ENCODE results near the gene BTNL3. TPM values are rescaled to one million over a fixed set of nuclear protein-coding genes. Genes with fewer than 3 reads are reported as not detected.

The BTNL3 gene
- total and polyA plus RNA-seq, 4 donors, result not detected

DNA sequence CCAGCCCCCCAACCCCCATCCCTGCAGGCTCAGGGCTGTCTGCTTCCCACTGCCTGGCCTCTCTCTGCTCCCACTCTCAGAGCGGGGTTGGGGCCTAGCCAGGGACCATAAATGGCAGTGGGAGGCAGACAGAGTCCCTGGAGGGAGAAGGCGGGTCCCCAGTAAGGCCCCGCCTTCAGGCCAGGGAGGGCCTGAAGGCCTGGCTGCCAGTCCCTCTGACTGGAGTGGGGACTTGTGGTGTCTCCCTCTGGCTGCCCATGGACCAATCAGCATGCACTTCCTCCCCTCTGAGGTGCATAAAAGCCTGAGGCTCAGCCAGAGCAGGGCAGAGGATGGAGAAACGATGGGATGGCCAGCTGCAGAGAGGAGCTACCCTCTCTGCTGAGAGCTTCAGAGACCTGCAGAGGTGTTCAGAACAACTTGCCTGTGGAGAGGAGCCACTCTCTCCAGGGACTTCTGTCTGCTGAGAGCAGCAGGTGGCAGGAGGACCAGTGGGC lies 48.8 kb downstream of the BTNL3 start:
- WGBS (ENCODE audit: insufficient coverage), result 85% methylated on average over 4 of the region's 4 CpGs
- DNase-seq (ENCODE audit: low read depth in 4 of 6, low spot score in 6 of 6), result no peak
- no peaks in the 10 kb centered on the region for H3K36me3 ChIP-seq (ENCODE audit: control insufficient read depth, insufficient read depth, low read length)
- H3K4me1 ChIP-seq (ENCODE audit: control insufficient read depth, insufficient read depth, low read length), result peaks cover 4% of the 10 kb centered on the region
- H3K27ac ChIP-seq (ENCODE audit: low read depth, low read length), result no peak overlapping the region
- peaks cover 8% of the 10 kb centered on the region for H3K27me3 ChIP-seq (ENCODE audit: control insufficient read depth, insufficient read depth, low read length)
- H3K9me3 ChIP-seq (ENCODE audit: control insufficient read depth, insufficient read depth, low read length), result no peaks in the 10 kb centered on the region
- no peak overlapping the region for H3K4me3 ChIP-seq (ENCODE audit: low read depth, low read length)

DNA sequence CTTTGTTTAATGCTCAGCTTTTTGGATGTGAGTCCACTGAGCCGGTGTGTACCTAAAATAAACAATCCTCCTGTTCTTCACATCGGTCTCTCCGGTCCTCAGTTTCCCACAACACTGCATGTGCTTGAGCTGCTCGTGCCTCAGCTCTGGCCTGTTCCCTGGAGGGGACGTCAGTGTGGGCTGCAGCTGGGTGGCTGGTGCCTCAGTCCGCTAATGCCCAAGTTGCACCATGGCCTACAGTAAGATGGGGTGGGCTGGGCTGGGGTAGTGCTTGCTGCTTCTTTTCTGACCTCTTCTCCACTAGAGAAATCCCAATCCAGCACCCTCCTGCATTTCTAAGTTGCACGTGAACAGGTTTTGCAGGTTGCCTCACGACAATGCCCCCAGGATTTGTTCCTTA lies 50.8 kb downstream of the BTNL3 start:
- no peak overlapping the region for H3K4me3 ChIP-seq (ENCODE audit: low read depth, low read length)
- WGBS (ENCODE audit: insufficient coverage), result 80% methylated on average over 1 of the region's 8 CpGs
- peaks cover 4% of the 10 kb centered on the region for H3K4me1 ChIP-seq (ENCODE audit: control insufficient read depth, insufficient read depth, low read length)
- H3K9me3 ChIP-seq (ENCODE audit: control insufficient read depth, insufficient read depth, low read length), result no peaks in the 10 kb centered on the region
- DNase-seq (ENCODE audit: low read depth in 4 of 6, low spot score in 6 of 6), result no peak
- H3K27ac ChIP-seq (ENCODE audit: low read depth, low read length), result no peak overlapping the region
- peaks cover 8% of the 10 kb centered on the region for H3K27me3 ChIP-seq (ENCODE audit: control insufficient read depth, insufficient read depth, low read length)
- no peaks in the 10 kb centered on the region for H3K36me3 ChIP-seq (ENCODE audit: control insufficient read depth, insufficient read depth, low read length)

- Histone ChIP-seq H3K9me3 (ENCODE audit: control insufficient read depth, insufficient read depth, low read length) (no peaks in the 10 kb centered on the region), H3K27me3 (ENCODE audit: control insufficient read depth, insufficient read depth, low read length) (peaks cover 8% of the 10 kb centered on the region), H3K4me3 (ENCODE audit: low read depth, low read length) (no peak within 1 kb of the TSS), H3K27ac (ENCODE audit: low read depth, low read length) (no peak within 1 kb of the TSS), H3K36me3 (ENCODE audit: control insufficient read depth, insufficient read depth, low read length) (no peaks in the 10 kb centered on the region), H3K4me1 (ENCODE audit: control insufficient read depth, insufficient read depth, low read length) (peaks cover 4% of the 10 kb centered on the region)
- 79% methylated on average over 14 of the region's 17 CpGs for WGBS (ENCODE audit: insufficient coverage)
- DNase-seq (ENCODE audit: low read depth in 4 of 6, low spot score in 6 of 6), result no peak
Observed at GRCh38 chr5:181039931-181040630, 51.4 kb downstream of the BTNL3 start, which contains the start of gene BTNL9. BTNL9 (plus strand) TSS chr5:181040266; CDS start chr5:181045490, 5,224 bp downstream.

DNA sequence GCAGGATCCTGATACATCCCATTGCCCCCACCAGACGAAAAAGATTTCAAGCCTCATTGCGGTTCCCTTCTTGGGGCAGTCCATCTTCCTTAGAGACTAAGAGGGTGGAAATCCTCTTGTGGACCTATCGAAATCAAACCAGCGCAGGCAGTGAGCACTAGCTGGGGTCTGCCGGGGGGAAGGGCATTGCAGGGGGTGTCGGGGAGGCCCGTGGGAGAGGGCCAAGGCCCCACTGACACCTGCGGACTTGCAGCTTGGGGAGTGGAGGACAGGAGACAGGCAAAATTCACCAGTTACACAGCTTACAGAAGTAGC lies 51.9 kb downstream of the BTNL3 start:
- no peak overlapping the region for H3K27ac ChIP-seq (ENCODE audit: low read depth, low read length)
- WGBS (ENCODE audit: insufficient coverage), result 96% methylated on average over 3 of the region's 8 CpGs
- H3K27me3 ChIP-seq (ENCODE audit: control insufficient read depth, insufficient read depth, low read length), result peaks cover 8% of the 10 kb centered on the region
- no peak overlapping the region for H3K4me3 ChIP-seq (ENCODE audit: low read depth, low read length)
- no peaks in the 10 kb centered on the region for H3K36me3 ChIP-seq (ENCODE audit: control insufficient read depth, insufficient read depth, low read length)
- H3K4me1 ChIP-seq (ENCODE audit: control insufficient read depth, insufficient read depth, low read length), result peaks cover 4% of the 10 kb centered on the region
- DNase-seq (ENCODE audit: low read depth in 4 of 6, low spot score in 6 of 6), result no peak
- H3K9me3 ChIP-seq (ENCODE audit: control insufficient read depth, insufficient read depth, low read length), result no peaks in the 10 kb centered on the region

GRCh38 chr5:181041043-181041442 lies 52.4 kb downstream of the BTNL3 start:
- H3K4me3 ChIP-seq (ENCODE audit: low read depth, low read length), result no peak overlapping the region

DNA sequence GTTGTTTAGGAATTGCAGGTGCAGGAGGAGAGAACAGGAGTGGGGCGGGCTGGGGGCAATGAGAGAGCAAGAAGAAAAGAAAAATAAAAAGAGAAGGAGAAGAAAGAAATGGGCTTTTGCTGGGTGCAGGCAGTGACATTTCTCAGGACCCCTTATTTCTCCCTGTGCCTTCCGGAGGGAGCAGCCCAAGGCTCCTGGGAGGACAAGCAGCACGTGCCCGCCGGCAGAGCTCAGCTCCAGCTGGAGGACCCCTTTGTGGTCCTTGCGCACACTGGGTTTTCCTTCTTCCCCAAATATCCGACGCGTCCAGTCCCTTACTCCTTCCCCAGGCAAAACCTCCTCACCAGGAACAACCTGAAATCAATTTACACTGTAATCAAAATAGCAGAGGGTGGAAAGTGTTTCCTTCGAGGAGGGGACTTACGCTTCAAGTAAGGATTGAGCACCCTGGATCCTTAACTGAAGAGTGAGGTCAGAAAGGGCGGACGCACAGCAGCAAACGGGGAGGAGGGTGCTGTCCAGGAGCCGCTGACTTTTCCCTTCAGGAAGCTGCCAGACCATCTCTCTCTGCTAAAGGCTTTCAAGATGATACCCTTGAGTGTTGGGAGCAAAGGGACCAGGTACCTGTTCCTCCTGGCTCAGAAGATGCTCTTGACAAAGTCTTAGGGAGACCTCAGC lies 53.5 kb downstream of the BTNL3 start:
- WGBS (ENCODE audit: insufficient coverage), result 65% methylated on average over 8 of the region's 15 CpGs
- peaks cover 13% of the 10 kb centered on the region for H3K27me3 ChIP-seq (ENCODE audit: control insufficient read depth, insufficient read depth, low read length)
- no peak overlapping the region for H3K4me3 ChIP-seq (ENCODE audit: low read depth, low read length)
- H3K27ac ChIP-seq (ENCODE audit: low read depth, low read length), result no peak overlapping the region
- no peaks in the 10 kb centered on the region for H3K9me3 ChIP-seq (ENCODE audit: control insufficient read depth, insufficient read depth, low read length)
- DNase-seq (ENCODE audit: low read depth in 4 of 6, low spot score in 6 of 6), result no peak
- no peaks in the 10 kb centered on the region for H3K36me3 ChIP-seq (ENCODE audit: control insufficient read depth, insufficient read depth, low read length)
- no peaks in the 10 kb centered on the region for H3K4me1 ChIP-seq (ENCODE audit: control insufficient read depth, insufficient read depth, low read length)

More at GRCh38 chr5:181041043-181041442, 52.4 kb downstream of the BTNL3 start:
- DNase-seq (ENCODE audit: low read depth in 4 of 6, low spot score in 6 of 6), result no peak
- Histone ChIP-seq H3K9me3 (ENCODE audit: control insufficient read depth, insufficient read depth, low read length) (no peaks in the 10 kb centered on the region), H3K27ac (ENCODE audit: low read depth, low read length) (no peak overlapping the region), H3K4me1 (ENCODE audit: control insufficient read depth, insufficient read depth, low read length) (peaks cover 4% of the 10 kb centered on the region), H3K27me3 (ENCODE audit: control insufficient read depth, insufficient read depth, low read length) (peaks cover 8% of the 10 kb centered on the region), H3K36me3 (ENCODE audit: control insufficient read depth, insufficient read depth, low read length) (no peaks in the 10 kb centered on the region)
- WGBS (ENCODE audit: insufficient coverage), result 63% methylated on average over 6 of the region's 6 CpGs

GRCh38 chr5:181042722-181043121 lies 54.1 kb downstream of the BTNL3 start:
- no peak overlapping the region for H3K27ac ChIP-seq (ENCODE audit: low read depth, low read length)
- WGBS (ENCODE audit: insufficient coverage), result 82% methylated on average over 8 of the region's 11 CpGs
- no peak overlapping the region for H3K4me3 ChIP-seq (ENCODE audit: low read depth, low read length)
- no peaks in the 10 kb centered on the region for H3K9me3 ChIP-seq (ENCODE audit: control insufficient read depth, insufficient read depth, low read length)
- no peaks in the 10 kb centered on the region for H3K36me3 ChIP-seq (ENCODE audit: control insufficient read depth, insufficient read depth, low read length)
- H3K4me1 ChIP-seq (ENCODE audit: control insufficient read depth, insufficient read depth, low read length), result no peaks in the 10 kb centered on the region
- no peak for DNase-seq (ENCODE audit: low read depth in 4 of 6, low spot score in 6 of 6)
- H3K27me3 ChIP-seq (ENCODE audit: control insufficient read depth, insufficient read depth, low read length), result peaks cover 13% of the 10 kb centered on the region

- DNase-seq (ENCODE audit: low read depth in 4 of 6, low spot score in 6 of 6), result no peak
- no peak overlapping the region for H3K27ac ChIP-seq (ENCODE audit: low read depth, low read length)
- no peaks in the 10 kb centered on the region for H3K36me3 ChIP-seq (ENCODE audit: control insufficient read depth, insufficient read depth, low read length)
- no peaks in the 10 kb centered on the region for H3K9me3 ChIP-seq (ENCODE audit: control insufficient read depth, insufficient read depth, low read length)
- peaks cover 20% of the 10 kb centered on the region for H3K27me3 ChIP-seq (ENCODE audit: control insufficient read depth, insufficient read depth, low read length)
- no peaks in the 10 kb centered on the region for H3K4me1 ChIP-seq (ENCODE audit: control insufficient read depth, insufficient read depth, low read length)
- no peak overlapping the region for H3K4me3 ChIP-seq (ENCODE audit: low read depth, low read length)
- WGBS (ENCODE audit: insufficient coverage), result 88% methylated on average over 9 of the region's 12 CpGs
Observed at GRCh38 chr5:181043285-181044092, 54.8 kb downstream of the BTNL3 start.

GRCh38 chr5:181044093-181044599 lies 55.5 kb downstream of the BTNL3 start:
- Histone ChIP-seq H3K27me3 (ENCODE audit: control insufficient read depth, insufficient read depth, low read length) (peaks cover 23% of the 10 kb centered on the region), H3K9me3 (ENCODE audit: control insufficient read depth, insufficient read depth, low read length) (no peaks in the 10 kb centered on the region), H3K4me1 (ENCODE audit: control insufficient read depth, insufficient read depth, low read length) (no peaks in the 10 kb centered on the region), H3K4me3 (ENCODE audit: low read depth, low read length) (no peak overlapping the region), H3K36me3 (ENCODE audit: control insufficient read depth, insufficient read depth, low read length) (no peaks in the 10 kb centered on the region), H3K27ac (ENCODE audit: low read depth, low read length) (no peak overlapping the region)
- 82% methylated on average over 10 of the region's 10 CpGs for WGBS (ENCODE audit: insufficient coverage)
- no peak for DNase-seq (ENCODE audit: low read depth in 4 of 6, low spot score in 6 of 6)

All from spinal cord (tissue), 10 donors.